Large intestine (tissue), 3 donors: ENCODE measurements around the gene LAPTM5. TPM values are rescaled to one million over a fixed set of nuclear protein-coding genes. Genes with fewer than 3 reads are reported as not detected.

Experiments
- DNase-seq, 2 donors: peaks; one replicate each; pipeline versions ENCODE4 v3.0.0 to v3.0.0-alpha.2; 2013
- H3K27ac ChIP-seq: one replicate; pipeline ENCODE4 v1.5.1; 2013; ENCODE audit warnings: low read length
- H3K27me3 ChIP-seq: 2 replicates; pipeline ENCODE4 v1.6.1; 2013; ENCODE audit warnings: low read length; ENCODE audit not compliant: control insufficient read depth, insufficient read depth
- H3K36me3 ChIP-seq: 2 replicates; pipeline ENCODE4 v1.6.1; 2013; ENCODE audit warnings: low read length; ENCODE audit not compliant: control insufficient read depth, insufficient read depth
- H3K4me1 ChIP-seq: one replicate; pipeline ENCODE4 v1.6.1; 2013; ENCODE audit warnings: low read length; ENCODE audit not compliant: control insufficient read depth, insufficient read depth
- H3K4me3 ChIP-seq: one replicate; pipeline ENCODE4 v1.5.1; 2013; ENCODE audit warnings: low read length
- H3K9me3 ChIP-seq: one replicate; pipeline ENCODE4 v1.6.1; 2013; ENCODE audit warnings: mild to moderate bottlenecking, low read depth, low read length, moderate library complexity; ENCODE audit not compliant: control insufficient read depth
- WGBS: methylation state at CpG from one replicate; pipeline ENCODE4 v1.1.5; 2013; ENCODE audit warnings: low lambda C conversion rate; ENCODE audit not compliant: insufficient coverage; 5-methylcytosine and 5-hydroxymethylcytosine counted together
- polyA plus RNA-seq: library from polyadenylated mRNA; unstranded; fragments of 120-200 nt; gene quantifications from one replicate; pipeline ENCODE4 v1.2.1, GENCODE V29; 2013

The LAPTM5 gene
- polyA plus RNA-seq, 1 donor = 39.9 TPM

GRCh38 chr1:30779294-30780071 lies 21.9 kb upstream of the LAPTM5 start:
- no peaks in the 10 kb centered on the region for H3K36me3 ChIP-seq
- DNase-seq = peak; percentile 74 to 78
- WGBS = no CpG with 5 or more reads among the region's 12 CpGs
- H3K27me3 ChIP-seq = no peaks in the 10 kb centered on the region
- H3K4me3 ChIP-seq = no peak overlapping the region
- H3K27ac ChIP-seq = no peak overlapping the region
- H3K4me1 ChIP-seq = peaks cover 13% of the 10 kb centered on the region
- no peaks in the 10 kb centered on the region for H3K9me3 ChIP-seq

GRCh38 chr1:30778979-30779293 lies 21.4 kb upstream of the LAPTM5 start:
- Histone ChIP-seq H3K9me3 (no peaks in the 10 kb centered on the region), H3K4me1 (peaks cover 13% of the 10 kb centered on the region), H3K36me3 (no peaks in the 10 kb centered on the region), H3K27me3 (no peaks in the 10 kb centered on the region), H3K4me3 (no peak overlapping the region), H3K27ac (no peak overlapping the region)
- DNase-seq = no peak
- no CpG with 5 or more reads among the region's 6 CpGs for WGBS

GRCh38 chr1:30778154-30778978 lies 20.8 kb upstream of the LAPTM5 start:
- no CpG with 5 or more reads among the region's 11 CpGs for WGBS

GRCh38 chr1:30777904-30778153 lies 20.3 kb upstream of the LAPTM5 start:
- DNase-seq = no peak
- H3K27me3 ChIP-seq = no peaks in the 10 kb centered on the region
- no peak overlapping the region for H3K27ac ChIP-seq
- peaks cover 10% of the 10 kb centered on the region for H3K4me1 ChIP-seq
- no peaks in the 10 kb centered on the region for H3K9me3 ChIP-seq
- WGBS = no CpG with 5 or more reads among the region's 4 CpGs
- no peak overlapping the region for H3K4me3 ChIP-seq
- H3K36me3 ChIP-seq = no peaks in the 10 kb centered on the region

More at GRCh38 chr1:30778154-30778978, 20.8 kb upstream of the LAPTM5 start:
- Histone ChIP-seq H3K4me1 (peaks cover 13% of the 10 kb centered on the region), H3K36me3 (no peaks in the 10 kb centered on the region), H3K27ac (no peak overlapping the region), H3K4me3 (no peak overlapping the region), H3K27me3 (no peaks in the 10 kb centered on the region), H3K9me3 (no peaks in the 10 kb centered on the region)
- DNase-seq = no peak

GRCh38 chr1:30777060-30777903 lies 19.7 kb upstream of the LAPTM5 start:
- no peak overlapping the region for H3K27ac ChIP-seq
- H3K4me1 ChIP-seq = peaks cover 5% of the 10 kb centered on the region
- no peak for DNase-seq
- H3K27me3 ChIP-seq = no peaks in the 10 kb centered on the region
- 100% methylated on average over 2 of the region's 23 CpGs for WGBS
- no peak overlapping the region for H3K4me3 ChIP-seq
- H3K36me3 ChIP-seq = no peaks in the 10 kb centered on the region
- H3K9me3 ChIP-seq = no peaks in the 10 kb centered on the region

GRCh38 chr1:30776097-30777059 lies 18.8 kb upstream of the LAPTM5 start:
- Histone ChIP-seq H3K4me1 (peaks cover 5% of the 10 kb centered on the region), H3K27ac (no peak overlapping the region), H3K9me3 (no peaks in the 10 kb centered on the region), H3K27me3 (no peaks in the 10 kb centered on the region), H3K36me3 (no peaks in the 10 kb centered on the region), H3K4me3 (no peak overlapping the region)
- 100% methylated on average over 3 of the region's 18 CpGs for WGBS
- no peak for DNase-seq

- no peak for DNase-seq
- Histone ChIP-seq H3K27ac (no peak overlapping the region), H3K4me1 (peaks cover 5% of the 10 kb centered on the region), H3K4me3 (no peak overlapping the region), H3K9me3 (no peaks in the 10 kb centered on the region), H3K36me3 (no peaks in the 10 kb centered on the region), H3K27me3 (no peaks in the 10 kb centered on the region)
- WGBS = no CpG with 5 or more reads among the region's 12 CpGs
Observed at GRCh38 chr1:30775433-30775975, 17.9 kb upstream of the LAPTM5 start.

- Histone ChIP-seq H3K27me3 (no peaks in the 10 kb centered on the region), H3K9me3 (no peaks in the 10 kb centered on the region), H3K36me3 (no peaks in the 10 kb centered on the region), H3K4me1 (peaks cover 5% of the 10 kb centered on the region), H3K27ac (no peak overlapping the region), H3K4me3 (no peak overlapping the region)
- no CpG with 5 or more reads among the region's 22 CpGs for WGBS
- no peak for DNase-seq
Observed at GRCh38 chr1:30774550-30775432, 17.2 kb upstream of the LAPTM5 start.
